Common myeloid progenitor, CD34-positive (primary cell): ENCODE measurements around the gene CNTN4.

Source experiments
- CTCF ChIA-PET: fragments of 350-600 bp; sonication (Branson Sonifier 250); formaldehyde crosslinking; loops from one replicate; lab custom pipeline; 2021; ENCODE audit warnings: antibody characterized with exemption; lab: Charles Lee
- POLR2A ChIA-PET: fragments of 350-600 bp; sonication (Branson Sonifier 250); formaldehyde crosslinking; loops from one replicate; lab custom pipeline; 2021; ENCODE audit warnings: antibody characterized with exemption; lab: Charles Lee
- DNase-seq, 3 donors: peaks; one replicate each; pipeline versions ENCODE4 v3.0.0 to v3.0.0-alpha.2; 2013
- H3K27ac ChIP-seq, 2 experiments: 1 replicate in 1 of 2; 2 replicates in 1 of 2; pipeline ENCODE4 v1.7.0; 2013; ENCODE audit warnings: inconsistent platforms in 2 of 2, low read length in 2 of 2, mild to moderate bottlenecking in 2 of 2, low read depth in 1 of 2, moderate library complexity in 1 of 2; ENCODE audit not compliant: severe bottlenecking in 2 of 2, insufficient read depth in 1 of 2, poor library complexity in 1 of 2
- H3K27me3 ChIP-seq, 5 experiments: replicated peaks in 2 of 5; 1 replicate in 3 of 5; 2 replicates in 2 of 5; pipeline versions ENCODE4 v1.6.1 to v1.7.0; 2013; ENCODE audit warnings: low read length in 4 of 5, mild to moderate bottlenecking in 2 of 5, moderate library complexity in 2 of 5, inconsistent platforms in 1 of 5; ENCODE audit not compliant: insufficient read depth in 5 of 5, control insufficient read depth in 4 of 5
- H3K36me3 ChIP-seq, 4 experiments: 1 replicate in 2 of 4; 2 replicates in 2 of 4; pipeline versions ENCODE4 v1.6.1 to v1.7.0; 2013; ENCODE audit warnings: low read length in 3 of 4, control low read depth in 1 of 4, mild to moderate bottlenecking in 1 of 4; ENCODE audit not compliant: control insufficient read depth in 4 of 4, insufficient read depth in 4 of 4
- H3K4me1 ChIP-seq, 4 experiments: 1 replicate in 3 of 4; 2 replicates in 1 of 4; pipeline versions ENCODE4 v1.6.1 to v1.7.1; 2013; ENCODE audit warnings: low read length in 3 of 4, mild to moderate bottlenecking in 3 of 4, control low read depth in 1 of 4, inconsistent platforms in 1 of 4, moderate library complexity in 1 of 4; ENCODE audit not compliant: control insufficient read depth in 4 of 4, insufficient read depth in 4 of 4; ENCODE audit errors: control extremely low read depth in 1 of 4
- H3K4me3 ChIP-seq, 7 experiments: 1 replicate in 4 of 7; 2 replicates in 3 of 7; pipeline versions ENCODE4 v1.5.1 to v1.7.0; 2013; ENCODE audit warnings: mild to moderate bottlenecking in 7 of 7, low read length in 6 of 7, moderate library complexity in 6 of 7, inconsistent platforms in 2 of 7, low read depth in 2 of 7, control low read depth in 1 of 7; ENCODE audit not compliant: insufficient read depth in 4 of 7, control insufficient read depth in 1 of 7; ENCODE audit errors: extremely low read depth in 1 of 7
- H3K9me3 ChIP-seq, 5 experiments: 1 replicate in 4 of 5; 2 replicates in 1 of 5; pipeline versions ENCODE4 v1.6.1 to v1.7.1; 2013; ENCODE audit warnings: low read length in 4 of 5, mild to moderate bottlenecking in 2 of 5, inconsistent platforms in 1 of 5, low read depth in 1 of 5, moderate library complexity in 1 of 5; ENCODE audit not compliant: control insufficient read depth in 4 of 5, insufficient read depth in 2 of 5; ENCODE audit errors: control extremely low read depth in 1 of 5
- WGBS: methylation state at CpG from one replicate; pipeline ENCODE4 v1.1.5; 2013; ENCODE audit not compliant: insufficient coverage; 5-methylcytosine and 5-hydroxymethylcytosine counted together

CNTN4 gene

DNA sequence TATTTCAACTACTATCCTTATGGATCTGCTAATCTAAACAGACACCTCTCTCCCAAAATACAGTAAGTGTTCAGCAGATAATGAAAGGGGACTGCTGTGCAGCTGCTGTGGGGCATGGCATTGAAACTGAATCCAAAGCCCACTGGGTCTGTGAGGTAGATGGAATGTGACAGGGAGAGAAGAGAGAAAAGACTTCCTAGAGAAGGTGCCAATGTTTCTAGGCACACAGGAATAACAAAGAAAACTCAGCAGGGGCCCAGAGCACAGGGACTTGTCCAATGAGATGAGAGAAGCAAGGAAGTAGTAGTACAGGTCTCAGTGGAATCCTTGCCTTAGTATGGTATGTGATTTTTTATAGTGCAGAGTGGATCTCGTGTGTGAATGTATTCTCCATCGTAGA is 553.7 kb downstream of the CNTN4 start:
- Histone ChIP-seq H3K36me3 (no peaks in the 10 kb centered on the region), H3K27ac (no peak overlapping the region), H3K27me3 (no peaks in the 10 kb centered on the region), H3K4me3 (no peak overlapping the region), H3K9me3 (peaks cover 0 to 3% (median 0%) of the 10 kb centered on the region in 5 experiments), H3K4me1 (peaks cover 0 to 11% (median under 1%) of the 10 kb centered on the region in 4 experiments)
- DNase-seq = no peak
- no CpG with 5 or more reads among the region's 2 CpGs for WGBS
- ChIA-PET POLR2A (no interaction called here), CTCF (no interaction called here)

DNA sequence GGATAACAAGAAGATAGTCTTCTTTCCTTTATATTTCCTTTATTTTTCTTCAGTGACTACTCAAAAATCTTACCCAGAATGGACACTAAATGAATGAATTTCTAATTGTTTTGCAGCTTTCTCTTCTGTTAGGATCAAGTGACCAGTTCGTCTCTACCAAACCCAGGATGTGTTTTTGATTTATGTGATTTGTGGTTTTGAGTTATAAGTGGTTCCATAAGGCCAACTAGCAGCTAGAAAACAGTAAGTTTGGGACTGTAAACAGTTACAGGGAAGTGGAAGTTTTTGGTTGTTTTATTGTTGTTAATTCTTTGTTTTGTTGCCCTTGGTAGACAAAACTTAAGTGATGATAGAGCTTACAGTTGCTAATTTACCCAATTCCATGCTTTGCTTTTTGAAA is 555.0 kb downstream of the CNTN4 start:
- no peak overlapping the region for H3K27ac ChIP-seq
- H3K36me3 ChIP-seq = no peaks in the 10 kb centered on the region
- ChIA-PET CTCF (no interaction called here), POLR2A (no interaction called here)
- peaks cover 0 to 17% (median under 1%) of the 10 kb centered on the region in 4 experiments for H3K4me1 ChIP-seq
- no peak overlapping the region for H3K4me3 ChIP-seq
- no peak for DNase-seq
- peaks cover 0 to 2% (median 0%) of the 10 kb centered on the region in 5 experiments for H3K9me3 ChIP-seq
- WGBS = 0% methylated on average over 1 of the region's 1 CpG
- no peaks in the 10 kb centered on the region for H3K27me3 ChIP-seq

DNA sequence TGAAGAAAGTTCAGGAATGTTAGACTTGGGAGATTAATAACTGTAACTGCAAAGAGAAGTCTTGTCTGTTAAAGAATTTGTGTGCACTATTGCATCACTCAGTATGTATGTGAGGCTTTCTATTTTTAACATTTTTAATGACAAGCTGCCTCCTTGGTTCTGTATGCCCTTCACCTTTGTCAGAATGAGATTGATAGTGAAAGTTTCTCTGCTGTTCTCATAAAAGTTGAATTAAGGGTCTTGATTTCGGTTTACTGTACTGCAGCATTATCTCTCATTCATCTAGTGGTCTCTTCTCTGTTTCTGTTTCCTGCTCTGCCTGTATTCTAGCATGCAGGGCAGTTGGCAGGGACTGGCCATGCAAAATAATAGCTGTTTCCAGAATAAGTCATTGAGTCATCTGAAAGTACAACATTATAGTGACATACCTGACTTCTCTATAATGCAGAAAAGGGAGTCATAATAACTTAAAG is 556.6 kb downstream of the CNTN4 start:
- ChIA-PET POLR2A (no interaction called here), CTCF (no interaction called here)

DNA sequence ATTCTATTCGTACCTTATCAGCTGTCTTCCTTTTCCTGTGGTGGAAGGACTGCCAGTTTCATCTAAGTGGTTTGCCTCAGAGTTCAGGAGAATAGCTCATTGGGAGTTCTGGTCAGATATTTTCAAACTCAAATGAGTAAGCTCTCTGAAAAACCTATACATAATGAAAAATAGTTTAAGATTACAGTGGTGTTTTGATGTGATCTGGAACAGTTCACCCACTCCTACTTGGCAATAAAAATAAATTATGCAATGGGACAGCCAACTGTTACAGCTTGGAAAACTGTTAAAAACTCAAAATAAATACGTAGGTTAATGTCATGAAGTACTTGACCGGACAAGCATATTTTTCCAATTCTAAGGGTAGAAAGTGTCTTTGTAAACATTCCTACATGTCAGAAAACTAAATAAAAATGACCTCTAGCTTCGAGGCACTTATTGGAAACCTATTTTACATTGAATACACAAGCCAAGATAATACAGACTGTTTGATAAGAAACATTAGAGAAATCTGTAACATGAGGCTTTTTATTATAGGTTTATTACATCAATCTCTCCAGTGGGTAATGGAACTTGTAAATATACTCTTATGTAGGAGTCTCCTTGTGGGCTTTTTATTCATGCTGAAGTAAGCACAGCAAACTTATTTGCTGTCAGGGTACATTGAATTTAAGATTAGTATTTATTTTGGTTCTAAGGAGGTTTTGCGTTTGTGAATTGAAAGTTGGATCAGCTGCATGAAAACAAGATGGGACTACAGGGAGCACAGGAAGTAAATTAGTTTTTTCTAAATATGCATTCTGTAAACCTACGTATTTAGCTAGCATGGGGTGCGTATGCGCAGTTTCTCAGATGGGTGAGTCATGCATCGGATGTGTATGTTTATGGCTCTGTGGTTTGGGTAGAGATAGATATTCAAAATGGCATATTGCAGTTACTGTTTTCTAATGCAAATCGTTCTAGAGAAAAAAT is 558.4 kb downstream of the CNTN4 start:
- peaks cover 0 to 17% (median under 1%) of the 10 kb centered on the region in 4 experiments for H3K4me1 ChIP-seq
- H3K27ac ChIP-seq = no peak overlapping the region
- 72% methylated on average over 8 of the region's 10 CpGs for WGBS
- POLR2A ChIA-PET = no interaction called here
- CTCF ChIA-PET = no interaction called here
- H3K9me3 ChIP-seq = no peaks in the 10 kb centered on the region
- no peaks in the 10 kb centered on the region for H3K36me3 ChIP-seq
- H3K4me3 ChIP-seq = no peak overlapping the region
- H3K27me3 ChIP-seq = no peaks in the 10 kb centered on the region
- DNase-seq = no peak

More for the DNA sequence above, 556.6 kb downstream of the CNTN4 start:
- Histone ChIP-seq H3K36me3 (no peaks in the 10 kb centered on the region), H3K4me1 (peaks cover 0 to 17% (median under 1%) of the 10 kb centered on the region in 4 experiments), H3K4me3 (no peak overlapping the region), H3K27ac (no peak overlapping the region), H3K27me3 (no peaks in the 10 kb centered on the region), H3K9me3 (no peaks in the 10 kb centered on the region)
- DNase-seq = no peak
- 20% methylated on average over 1 of the region's 1 CpG for WGBS

DNA sequence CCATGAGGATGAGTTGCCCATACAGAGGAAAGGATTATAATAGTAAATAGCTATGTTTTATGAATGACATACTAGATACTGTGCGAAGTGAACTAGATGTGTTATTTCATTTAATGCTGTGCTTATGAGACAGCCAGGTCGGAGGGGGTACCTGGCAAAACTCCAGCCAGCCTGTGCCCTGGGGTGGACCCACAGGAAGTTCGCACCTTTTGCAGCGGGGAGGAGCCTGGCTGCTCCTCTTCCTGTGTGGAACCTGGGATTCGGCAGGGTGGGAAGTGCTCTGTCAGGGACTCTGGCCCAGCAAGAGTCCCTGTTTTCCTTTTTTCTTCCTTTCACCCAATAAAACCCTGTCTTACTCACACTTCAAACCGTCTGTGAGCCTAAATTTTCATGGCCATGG is 559.3 kb downstream of the CNTN4 start:
- CTCF ChIA-PET = no interaction called here
- Histone ChIP-seq H3K36me3 (no peaks in the 10 kb centered on the region), H3K9me3 (no peaks in the 10 kb centered on the region), H3K27me3 (no peaks in the 10 kb centered on the region), H3K27ac (no peak overlapping the region), H3K4me1 (peaks cover 0 to 17% (median under 1%) of the 10 kb centered on the region in 4 experiments), H3K4me3 (no peak overlapping the region)
- 84% methylated on average over 6 of the region's 6 CpGs for WGBS
- DNase-seq = no peak
- POLR2A ChIA-PET = no interaction called here

DNA sequence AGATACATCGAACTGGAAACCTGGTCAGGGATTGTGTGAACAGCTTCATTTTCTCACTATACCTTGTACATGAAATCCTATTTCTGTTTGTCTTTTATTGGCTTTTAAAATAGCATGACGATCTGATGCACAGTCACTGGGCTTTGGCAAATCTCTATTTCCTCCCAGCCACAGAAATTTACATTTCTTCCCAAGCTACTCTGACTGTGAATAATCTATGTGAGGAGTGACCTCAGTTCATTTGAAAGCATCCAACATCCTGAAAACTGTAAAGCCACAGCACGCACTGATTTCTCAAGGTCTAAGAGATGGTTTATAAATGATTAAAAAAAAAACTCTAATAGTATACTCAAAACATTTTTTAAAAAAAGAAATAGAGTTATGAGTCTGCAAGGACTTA is 561.2 kb downstream of the CNTN4 start:
- H3K36me3 ChIP-seq = no peaks in the 10 kb centered on the region
- DNase-seq = no peak
- no peak overlapping the region for H3K4me3 ChIP-seq
- no peak overlapping the region for H3K27ac ChIP-seq
- no peaks in the 10 kb centered on the region for H3K9me3 ChIP-seq
- ChIA-PET POLR2A (no interaction called here), CTCF (no interaction called here)
- H3K4me1 ChIP-seq = peaks cover 0 to 17% (median under 1%) of the 10 kb centered on the region in 4 experiments
- H3K27me3 ChIP-seq = no peaks in the 10 kb centered on the region
- WGBS = no CpG with 5 or more reads among the region's 3 CpGs

DNA sequence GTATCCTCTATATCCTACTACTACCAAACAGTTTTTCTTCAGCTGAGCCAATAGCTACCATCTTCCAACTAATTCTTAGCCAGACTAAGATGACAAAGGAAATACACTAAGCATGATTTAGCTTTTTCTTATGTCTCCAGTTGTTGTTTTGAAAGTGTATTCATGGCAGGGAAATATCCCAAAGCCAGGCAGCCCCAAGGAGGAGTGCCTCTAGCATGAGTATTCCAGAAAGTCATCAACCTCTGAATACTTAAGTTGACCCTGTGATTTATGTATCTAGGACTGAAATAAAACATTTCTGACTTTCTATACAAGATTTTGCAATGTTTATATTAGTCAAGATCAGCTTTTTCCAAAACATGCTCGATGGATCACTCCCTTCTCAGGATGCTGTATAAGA is 562.4 kb downstream of the CNTN4 start:
- no peak overlapping the region for H3K4me3 ChIP-seq
- no peak overlapping the region for H3K27ac ChIP-seq
- WGBS = no CpG with 5 or more reads among the region's 1 CpG
- no peak for DNase-seq
- CTCF ChIA-PET = no interaction called here
- H3K36me3 ChIP-seq = no peaks in the 10 kb centered on the region
- peaks cover 0 to 13% (median 0%) of the 10 kb centered on the region in 4 experiments for H3K4me1 ChIP-seq
- H3K27me3 ChIP-seq = no peaks in the 10 kb centered on the region
- no peaks in the 10 kb centered on the region for H3K9me3 ChIP-seq
- POLR2A ChIA-PET = no interaction called here
